ENCODE measurements around the gene HAUS3.
A peak's percentile ranks its signal among the peaks of the same experiment; 100 is the strongest.

The HAUS3 gene

GRCh38 chr4:2280531-2281300, 38.8 kb upstream of the HAUS3 start:
- peak overlapping the region; percentile 55 for H3K9ac ChIP-seq (ENCODE audit: low read depth, low read length)
- peak overlapping the region; percentile 49 for H3K4me2 ChIP-seq (ENCODE audit: insufficient read depth, low read length)
- no peaks in the 10 kb centered on the region for H3K36me3 ChIP-seq (ENCODE audit: insufficient read depth, low read length)
- no peak for DNase-seq
- no peak for ATAC-seq (ENCODE audit: insufficient read depth, low read depth)
- no peaks in the 10 kb centered on the region for H3K9me3 ChIP-seq (ENCODE audit: insufficient read depth, low read length, severe bottlenecking)
- H3K4me3 ChIP-seq (ENCODE audit: low read depth in 1 of 2, low read length in 2 of 2), result no peak overlapping the region; a peak in 1 of 4 replicates
- H3K27me3 ChIP-seq (ENCODE audit: insufficient read depth, low read length, poor library complexity), result no peaks in the 10 kb centered on the region
- no peaks in the 10 kb centered on the region for H3K79me2 ChIP-seq (ENCODE audit: insufficient read depth, low read length)
- H2AFZ ChIP-seq (ENCODE audit: low read depth, low read length), result peak overlapping the region; percentile 65
- peak overlapping the region; percentile 90 for H3K27ac ChIP-seq (ENCODE audit: low read length)
- H3K4me1 ChIP-seq (ENCODE audit: insufficient read depth, low read length), result peaks cover 41% of the 10 kb centered on the region
- H4K20me1 ChIP-seq (ENCODE audit: insufficient read depth, low read length), result no peaks in the 10 kb centered on the region
- TF ChIP-seq CTCF (IDR thresholded peaks at IDR 0.05; ENCODE audit: borderline replicate concordance, extremely low read depth, low read length, poor library complexity, severe bottlenecking) (peak; percentile 21), EZH2 (IDR thresholded peaks at IDR 0.05; ENCODE audit: borderline replicate concordance, low read depth, low read length, severe bottlenecking) (no peak)

- Histone ChIP-seq H3K4me3 (ENCODE audit: low read depth in 1 of 2, low read length in 2 of 2) (no peak overlapping the region), H2AFZ (ENCODE audit: low read depth, low read length) (no peak overlapping the region), H3K9me3 (ENCODE audit: insufficient read depth, low read length, severe bottlenecking) (no peaks in the 10 kb centered on the region), H3K4me1 (ENCODE audit: insufficient read depth, low read length) (peaks cover 25% of the 10 kb centered on the region), H3K36me3 (ENCODE audit: insufficient read depth, low read length) (no peaks in the 10 kb centered on the region), H4K20me1 (ENCODE audit: insufficient read depth, low read length) (no peaks in the 10 kb centered on the region), H3K27ac (ENCODE audit: low read length) (no peak overlapping the region), H3K4me2 (ENCODE audit: insufficient read depth, low read length) (no peak overlapping the region), H3K79me2 (ENCODE audit: insufficient read depth, low read length) (no peaks in the 10 kb centered on the region), H3K9ac (ENCODE audit: low read depth, low read length) (no peak overlapping the region), H3K27me3 (ENCODE audit: insufficient read depth, low read length, poor library complexity) (no peaks in the 10 kb centered on the region)
- TF ChIP-seq EZH2 (IDR thresholded peaks at IDR 0.05; ENCODE audit: borderline replicate concordance, low read depth, low read length, severe bottlenecking), result no peak
- TF ChIP-seq CTCF (IDR thresholded peaks at IDR 0.05; ENCODE audit: borderline replicate concordance, extremely low read depth, low read length, poor library complexity, severe bottlenecking), result no peak
- DNase-seq (no peak), ATAC-seq (ENCODE audit: insufficient read depth, low read depth) (no peak)
Observed at GRCh38 chr4:2277956-2278355, 36.0 kb upstream of the HAUS3 start.

- Histone ChIP-seq H3K9ac (ENCODE audit: low read depth, low read length) (no peak overlapping the region), H3K79me2 (ENCODE audit: insufficient read depth, low read length) (no peaks in the 10 kb centered on the region), H3K27ac (ENCODE audit: low read length) (no peak overlapping the region), H4K20me1 (ENCODE audit: insufficient read depth, low read length) (no peaks in the 10 kb centered on the region), H3K27me3 (ENCODE audit: insufficient read depth, low read length, poor library complexity) (no peaks in the 10 kb centered on the region), H3K36me3 (ENCODE audit: insufficient read depth, low read length) (no peaks in the 10 kb centered on the region), H3K4me1 (ENCODE audit: insufficient read depth, low read length) (peaks cover 13% of the 10 kb centered on the region), H3K4me3 (ENCODE audit: low read depth in 1 of 2, low read length in 2 of 2) (no peak overlapping the region), H2AFZ (ENCODE audit: low read depth, low read length) (no peak overlapping the region), H3K4me2 (ENCODE audit: insufficient read depth, low read length) (no peak overlapping the region), H3K9me3 (ENCODE audit: insufficient read depth, low read length, severe bottlenecking) (no peaks in the 10 kb centered on the region)
- ATAC-seq (ENCODE audit: insufficient read depth, low read depth) (no peak), DNase-seq (no peak)
- TF ChIP-seq CTCF (IDR thresholded peaks at IDR 0.05; ENCODE audit: borderline replicate concordance, extremely low read depth, low read length, poor library complexity, severe bottlenecking), result no peak
- no peak for TF ChIP-seq EZH2 (IDR thresholded peaks at IDR 0.05; ENCODE audit: borderline replicate concordance, low read depth, low read length, severe bottlenecking)
Observed at GRCh38 chr4:2276581-2277325, 34.8 kb upstream of the HAUS3 start.
